ENCODE data around the gene FGD3.

- TF ChIP-seq POLR2AphosphoS5 (IDR thresholded peaks at IDR 0.05) = peak; percentile 59 to 80 (median 60)
- TF ChIP-seq CTCF (IDR thresholded peaks at IDR 0.05 in 8 of 11, conservative IDR thresholded peaks at IDR 0.05 in 3 of 11) = peak in 10 of 11 experiments; percentile 28 to 75 (median 70)
- TF ChIP-seq POLR2A (IDR thresholded peaks at IDR 0.05) = no peak
Measured at GRCh38 chr9:93003552-93004407, 56.5 kb downstream of the FGD3 start.

Measured in spleen (tissue), 7 donors.